IPS-15b (cell line): ENCODE measurements around the gene FASTK.

ENCODE experiments used
- H3K27me3 ChIP-seq: one replicate; pipeline ENCODE4 v1.6.1; 2013; ENCODE audit warnings: low read length; ENCODE audit not compliant: control insufficient read depth, insufficient read depth
- H3K36me3 ChIP-seq: one replicate; pipeline ENCODE4 v1.6.1; 2013; ENCODE audit warnings: low read length; ENCODE audit not compliant: control insufficient read depth, insufficient read depth
- H3K4me1 ChIP-seq: one replicate; pipeline ENCODE4 v1.6.1; 2013; ENCODE audit warnings: mild to moderate bottlenecking, low read length; ENCODE audit not compliant: control insufficient read depth, insufficient read depth
- H3K4me3 ChIP-seq: one replicate; pipeline ENCODE4 v1.5.1; 2013; ENCODE audit warnings: low read depth, low read length
- H3K9ac ChIP-seq: one replicate; pipeline ENCODE4 v1.6.1; 2013; ENCODE audit warnings: low read depth, mild to moderate bottlenecking, low read length
- H3K9me3 ChIP-seq: one replicate; pipeline ENCODE4 v1.6.1; 2013; ENCODE audit warnings: mild to moderate bottlenecking, low read length; ENCODE audit not compliant: control insufficient read depth, insufficient read depth

FASTK gene

DNA sequence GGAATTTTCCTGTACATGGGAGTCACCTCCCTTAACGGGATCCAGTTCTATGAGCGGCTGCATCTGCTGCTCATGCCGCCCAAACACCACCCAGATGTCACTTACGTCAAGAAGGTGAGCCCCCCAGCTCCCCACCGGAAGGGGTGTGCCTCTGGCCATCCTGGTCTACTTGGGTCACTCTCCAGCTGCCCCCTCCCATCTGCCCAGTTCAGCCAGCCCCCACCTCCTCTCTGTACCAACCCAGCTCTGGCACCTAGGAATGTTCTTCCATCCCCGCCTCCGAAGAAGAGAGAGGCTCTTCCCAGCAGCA lies 5.0 kb downstream of the FASTK start:
- H3K36me3 ChIP-seq, result peaks cover 43% of the 10 kb centered on the region
- H3K4me1 ChIP-seq, result peaks cover 2% of the 10 kb centered on the region
- no peak overlapping the region for H3K4me3 ChIP-seq
- no peaks in the 10 kb centered on the region for H3K9me3 ChIP-seq
- H3K27me3 ChIP-seq, result no peaks in the 10 kb centered on the region
- H3K9ac ChIP-seq, result no peak overlapping the region

- Histone ChIP-seq H3K36me3 (peaks cover 49% of the 10 kb centered on the region), H3K9ac (no peak overlapping the region), H3K9me3 (no peaks in the 10 kb centered on the region), H3K4me1 (peaks cover 2% of the 10 kb centered on the region), H3K27me3 (no peaks in the 10 kb centered on the region), H3K4me3 (no peak overlapping the region)
Observed at GRCh38 chr7:151074817-151075661, 5.6 kb downstream of the FASTK start.

DNA sequence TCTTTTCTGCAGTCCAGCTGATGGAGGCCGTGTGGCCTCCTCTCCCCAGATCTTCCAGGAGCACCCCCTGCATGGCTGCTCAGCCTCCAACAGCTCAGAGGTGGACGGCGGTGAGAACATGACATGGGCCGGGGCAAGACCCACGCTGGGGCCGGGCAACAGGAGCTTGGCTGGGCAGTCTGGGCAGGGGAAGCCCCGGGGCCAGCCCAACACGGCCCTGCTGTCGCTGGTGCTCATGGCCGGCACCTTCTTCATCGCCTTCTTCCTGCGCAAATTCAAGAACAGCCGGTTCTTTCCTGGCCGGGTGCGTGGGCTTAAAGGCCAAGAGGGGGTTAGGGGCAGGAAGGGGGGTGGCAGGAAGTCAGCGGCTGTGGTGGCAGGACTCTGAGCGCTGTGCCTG lies 6.6 kb downstream of the FASTK start:
- Histone ChIP-seq H3K36me3 (peaks cover 54% of the 10 kb centered on the region), H3K9me3 (no peaks in the 10 kb centered on the region), H3K4me3 (no peak overlapping the region), H3K9ac (no peak overlapping the region), H3K27me3 (no peaks in the 10 kb centered on the region), H3K4me1 (peaks cover 2% of the 10 kb centered on the region)

- Histone ChIP-seq H3K9ac (no peak overlapping the region), H3K4me1 (no peaks in the 10 kb centered on the region), H3K36me3 (peaks cover 62% of the 10 kb centered on the region)
Observed at GRCh38 chr7:151071032-151071866, 9.4 kb downstream of the FASTK start.

GRCh38 chr7:151070574-151070960 lies 10.0 kb downstream of the FASTK start:
- Histone ChIP-seq H3K27me3 (no peaks in the 10 kb centered on the region), H3K9me3 (no peaks in the 10 kb centered on the region), H3K4me1 (no peaks in the 10 kb centered on the region), H3K36me3 (peaks cover 60% of the 10 kb centered on the region), H3K9ac (no peak overlapping the region), H3K4me3 (no peak overlapping the region)

More at GRCh38 chr7:151071032-151071866, 9.4 kb downstream of the FASTK start:
- no peak overlapping the region for H3K4me3 ChIP-seq
- H3K9me3 ChIP-seq, result no peaks in the 10 kb centered on the region
- H3K27me3 ChIP-seq, result no peaks in the 10 kb centered on the region

DNA sequence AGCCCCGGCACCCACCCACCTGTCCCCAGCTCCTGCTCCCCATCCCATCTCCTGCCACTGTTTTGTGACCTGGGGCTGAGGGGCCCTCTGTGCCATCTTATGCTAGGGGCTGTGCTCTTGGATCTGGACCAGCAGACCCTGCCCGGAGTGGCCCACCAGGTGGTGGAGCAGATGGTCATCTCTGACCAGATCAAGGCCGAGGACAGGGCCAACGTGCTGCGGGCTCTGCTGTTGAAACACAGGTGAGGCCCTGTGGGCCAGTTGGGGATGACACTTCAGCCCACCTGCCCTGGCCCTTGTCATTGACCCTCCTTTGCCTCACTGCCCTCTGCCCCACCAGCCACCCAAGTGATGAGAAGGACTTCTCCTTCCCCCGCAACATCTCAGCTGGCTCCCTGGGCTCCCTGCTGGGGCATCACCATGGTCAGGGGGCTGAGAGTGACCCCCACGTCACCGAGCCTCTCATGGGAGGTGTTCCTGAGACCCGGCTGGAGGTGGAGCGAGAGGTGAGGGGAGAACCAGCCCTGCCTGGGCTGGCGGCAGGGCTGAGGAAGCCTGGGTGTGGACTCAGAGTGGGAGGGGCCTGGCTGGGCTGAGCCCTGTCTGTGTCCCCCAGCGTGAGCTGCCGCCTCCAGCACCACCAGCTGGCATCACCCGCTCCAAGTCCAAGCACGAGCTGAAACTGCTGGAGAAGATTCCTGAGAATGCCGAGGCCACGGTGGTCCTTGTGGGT lies 10.6 kb downstream of the FASTK start:
- Histone ChIP-seq H3K4me3 (no peak overlapping the region), H3K4me1 (no peaks in the 10 kb centered on the region), H3K36me3 (peaks cover 58% of the 10 kb centered on the region), H3K9me3 (no peaks in the 10 kb centered on the region), H3K9ac (no peak overlapping the region), H3K27me3 (no peaks in the 10 kb centered on the region)

GRCh38 chr7:151068069-151068773 lies 12.4 kb downstream of the FASTK start:
- peaks cover 3% of the 10 kb centered on the region for H3K4me1 ChIP-seq
- peaks cover 50% of the 10 kb centered on the region for H3K36me3 ChIP-seq
- no peaks in the 10 kb centered on the region for H3K9me3 ChIP-seq
- no peaks in the 10 kb centered on the region for H3K27me3 ChIP-seq
- H3K9ac ChIP-seq, result no peak overlapping the region
- no peak overlapping the region for H3K4me3 ChIP-seq

- H3K27me3 ChIP-seq, result no peaks in the 10 kb centered on the region
- H3K4me1 ChIP-seq, result peaks cover 3% of the 10 kb centered on the region
- no peak overlapping the region for H3K4me3 ChIP-seq
- H3K9ac ChIP-seq, result no peak overlapping the region
- H3K9me3 ChIP-seq, result no peaks in the 10 kb centered on the region
- H3K36me3 ChIP-seq, result peaks cover 42% of the 10 kb centered on the region
Observed at GRCh38 chr7:151066273-151066974, 14.2 kb downstream of the FASTK start.

DNA sequence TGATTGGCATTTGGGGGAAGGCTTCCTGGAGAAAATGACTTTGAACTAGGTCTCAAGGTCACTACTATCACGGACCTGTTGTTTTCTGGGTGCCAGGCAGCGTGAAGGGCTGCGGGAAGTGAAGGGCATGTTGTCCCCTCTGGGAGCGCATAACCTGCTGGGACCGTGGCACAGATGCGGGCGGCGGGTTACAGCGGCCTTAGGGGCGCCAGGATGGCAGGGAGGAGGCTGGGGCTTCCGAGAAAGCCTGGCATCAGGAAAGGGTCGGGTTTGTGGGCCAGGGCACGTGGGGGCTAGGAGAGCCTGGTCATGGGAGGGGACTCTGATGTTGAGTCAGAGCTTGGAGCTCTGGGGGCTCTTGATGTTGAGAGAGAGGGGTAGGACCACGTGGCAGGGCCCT lies 15.1 kb downstream of the FASTK start:
- H3K36me3 ChIP-seq, result peaks cover 35% of the 10 kb centered on the region
- H3K27me3 ChIP-seq, result peaks cover 4% of the 10 kb centered on the region
- no peak overlapping the region for H3K9ac ChIP-seq
- H3K4me3 ChIP-seq, result no peak overlapping the region
- peaks cover 3% of the 10 kb centered on the region for H3K4me1 ChIP-seq
- H3K9me3 ChIP-seq, result no peaks in the 10 kb centered on the region

DNA sequence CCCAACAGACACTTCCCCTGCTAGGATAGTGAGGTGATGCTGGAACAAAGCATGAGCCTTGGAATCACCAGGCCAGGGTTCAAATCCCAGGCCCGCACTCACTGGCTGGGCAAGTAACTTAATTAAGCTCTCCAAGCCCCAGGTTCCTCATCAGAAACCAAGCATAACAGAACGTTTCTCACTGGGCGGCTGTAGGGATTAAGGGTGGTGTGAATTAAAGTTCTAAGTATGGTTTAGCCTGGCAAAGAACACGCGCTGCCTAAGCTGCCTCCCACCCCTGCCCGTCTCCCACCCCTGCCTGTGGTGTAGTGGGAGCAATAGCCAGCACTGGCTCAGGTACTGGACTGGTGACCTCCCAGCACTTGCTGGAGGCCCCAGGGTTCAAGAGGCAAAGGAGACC lies 15.6 kb downstream of the FASTK start:
- Histone ChIP-seq H3K9ac (no peak overlapping the region), H3K4me3 (no peak overlapping the region), H3K36me3 (peaks cover 30% of the 10 kb centered on the region), H3K27me3 (peaks cover 4% of the 10 kb centered on the region), H3K9me3 (no peaks in the 10 kb centered on the region), H3K4me1 (peaks cover 3% of the 10 kb centered on the region)

GRCh38 chr7:151064454-151064853 lies 16.2 kb downstream of the FASTK start:
- Histone ChIP-seq H3K4me1 (peaks cover 3% of the 10 kb centered on the region), H3K4me3 (no peak overlapping the region), H3K9ac (no peak overlapping the region), H3K27me3 (peaks cover 4% of the 10 kb centered on the region), H3K36me3 (peaks cover 25% of the 10 kb centered on the region), H3K9me3 (no peaks in the 10 kb centered on the region)
